WTC11 (cell line): Measurements from ENCODE around the gene GGT6.

ENCODE experiments used
- NFE2L1 ChIP-seq: sonication (generic); formaldehyde crosslinking; IDR thresholded peaks from 2 replicates; pipeline ENCODE4 v1.8.1; 2023; ENCODE audit warnings: missing genetic modification reagents
- RELA ChIP-seq: sonication (generic); formaldehyde crosslinking; IDR thresholded peaks from 2 replicates; pipeline ENCODE4 v1.8.1; 2022; ENCODE audit warnings: missing genetic modification reagents, mild to moderate bottlenecking, borderline replicate concordance
- SMAD4 ChIP-seq: sonication (generic); formaldehyde crosslinking; IDR thresholded peaks from 2 replicates; pipeline ENCODE4 v1.8.0; 2022; ENCODE audit warnings: mild to moderate bottlenecking, missing genetic modification reagents
- TEAD4 ChIP-seq: sonication (generic); formaldehyde crosslinking; IDR thresholded peaks from 2 replicates; pipeline ENCODE4 v1.8.0; 2022; ENCODE audit warnings: mild to moderate bottlenecking, missing genetic modification reagents
- ZNF671 ChIP-seq: fragments of 250-450 bp; sonication (Bioruptor Pico); IDR thresholded peaks from 2 replicates; pipeline ENCODE4 v1.8.0; 2021; ENCODE audit warnings: mild to moderate bottlenecking
- TF ChIP-seq, protein P1 (sequence below): fragments of 200-600 bp; IDR thresholded peaks from 2 replicates; pipeline ENCODE4 v1.8.0; 2022; ENCODE audit warnings: antibody characterized with exemption
- TF ChIP-seq, protein P2 (sequence below): sonication (generic); formaldehyde crosslinking; IDR thresholded peaks from 2 replicates; pipeline ENCODE4 v1.8.1; 2022; ENCODE audit warnings: low read depth, missing genetic modification reagents, borderline replicate concordance
- TF ChIP-seq, protein P3 (sequence below): sonication (generic); formaldehyde crosslinking; IDR thresholded peaks from 2 replicates; pipeline ENCODE4 v1.8.0; 2022; ENCODE audit warnings: mild to moderate bottlenecking, missing genetic modification reagents

DNA sequence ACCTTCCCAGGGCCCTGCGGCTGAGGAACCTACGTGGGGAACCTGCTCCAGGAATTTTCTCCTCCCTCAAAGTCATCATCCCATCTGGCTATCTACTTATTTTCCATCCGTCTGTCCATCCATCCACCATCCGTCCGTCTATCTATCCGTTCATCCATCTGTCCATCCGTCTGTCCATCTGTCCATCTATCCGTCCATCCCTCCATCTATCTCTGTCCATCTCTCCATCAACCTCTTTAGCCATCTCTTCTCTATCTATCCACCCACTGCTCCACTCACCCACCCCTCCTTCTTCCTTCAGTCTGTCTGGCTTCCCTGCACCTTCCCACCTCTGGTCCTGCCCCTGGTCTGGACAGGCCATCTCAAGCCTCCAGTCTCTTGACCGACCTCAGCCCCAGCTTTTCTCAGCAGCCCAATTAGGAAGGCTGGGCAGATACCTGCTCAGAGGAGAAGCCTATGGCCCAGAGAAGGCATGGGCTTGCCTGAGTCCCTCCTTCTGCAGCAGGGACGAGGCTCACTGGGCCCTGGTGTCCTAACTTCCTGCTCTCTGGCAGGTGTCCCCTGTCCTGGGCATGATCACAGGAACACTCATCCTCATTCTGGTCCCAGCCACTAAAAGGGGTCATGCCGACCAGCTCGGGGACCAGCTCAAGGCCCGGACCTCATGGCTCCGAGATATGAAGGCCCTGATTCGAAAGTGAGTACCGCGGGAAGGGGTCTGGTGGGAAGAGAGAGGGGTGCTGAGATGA, 28.2 kb downstream of the GGT6 start:
- TF ChIP-seq ZNF671 (CRISPR knock-in tag) (no peak), NFE2L1 (CRISPR knock-in tag) (no peak), TEAD4 (CRISPR knock-in tag) (no peak), RELA (no peak), SMAD4 (CRISPR knock-in tag) (no peak)
- TF ChIP-seq, protein P1, sequence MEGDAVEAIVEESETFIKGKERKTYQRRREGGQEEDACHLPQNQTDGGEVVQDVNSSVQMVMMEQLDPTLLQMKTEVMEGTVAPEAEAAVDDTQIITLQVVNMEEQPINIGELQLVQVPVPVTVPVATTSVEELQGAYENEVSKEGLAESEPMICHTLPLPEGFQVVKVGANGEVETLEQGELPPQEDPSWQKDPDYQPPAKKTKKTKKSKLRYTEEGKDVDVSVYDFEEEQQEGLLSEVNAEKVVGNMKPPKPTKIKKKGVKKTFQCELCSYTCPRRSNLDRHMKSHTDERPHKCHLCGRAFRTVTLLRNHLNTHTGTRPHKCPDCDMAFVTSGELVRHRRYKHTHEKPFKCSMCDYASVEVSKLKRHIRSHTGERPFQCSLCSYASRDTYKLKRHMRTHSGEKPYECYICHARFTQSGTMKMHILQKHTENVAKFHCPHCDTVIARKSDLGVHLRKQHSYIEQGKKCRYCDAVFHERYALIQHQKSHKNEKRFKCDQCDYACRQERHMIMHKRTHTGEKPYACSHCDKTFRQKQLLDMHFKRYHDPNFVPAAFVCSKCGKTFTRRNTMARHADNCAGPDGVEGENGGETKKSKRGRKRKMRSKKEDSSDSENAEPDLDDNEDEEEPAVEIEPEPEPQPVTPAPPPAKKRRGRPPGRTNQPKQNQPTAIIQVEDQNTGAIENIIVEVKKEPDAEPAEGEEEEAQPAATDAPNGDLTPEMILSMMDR: no peak
- TF ChIP-seq, protein P2, sequence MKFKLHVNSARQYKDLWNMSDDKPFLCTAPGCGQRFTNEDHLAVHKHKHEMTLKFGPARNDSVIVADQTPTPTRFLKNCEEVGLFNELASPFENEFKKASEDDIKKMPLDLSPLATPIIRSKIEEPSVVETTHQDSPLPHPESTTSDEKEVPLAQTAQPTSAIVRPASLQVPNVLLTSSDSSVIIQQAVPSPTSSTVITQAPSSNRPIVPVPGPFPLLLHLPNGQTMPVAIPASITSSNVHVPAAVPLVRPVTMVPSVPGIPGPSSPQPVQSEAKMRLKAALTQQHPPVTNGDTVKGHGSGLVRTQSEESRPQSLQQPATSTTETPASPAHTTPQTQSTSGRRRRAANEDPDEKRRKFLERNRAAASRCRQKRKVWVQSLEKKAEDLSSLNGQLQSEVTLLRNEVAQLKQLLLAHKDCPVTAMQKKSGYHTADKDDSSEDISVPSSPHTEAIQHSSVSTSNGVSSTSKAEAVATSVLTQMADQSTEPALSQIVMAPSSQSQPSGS (CRISPR knock-in tag): no peak
- TF ChIP-seq, protein P3, sequence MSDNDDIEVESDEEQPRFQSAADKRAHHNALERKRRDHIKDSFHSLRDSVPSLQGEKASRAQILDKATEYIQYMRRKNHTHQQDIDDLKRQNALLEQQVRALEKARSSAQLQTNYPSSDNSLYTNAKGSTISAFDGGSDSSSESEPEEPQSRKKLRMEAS (CRISPR knock-in tag): no peak
